ENCODE data around the gene ISM2.
"Not testable (repeated sequence)": the region's sequence is repeated elsewhere in the genome, so short reads cannot be mapped to it uniquely, and the experiment has no call there.

The ISM2 gene

GRCh38 chr14:77536951-77537350 is 38.3 kb upstream of the ISM2 start:
- H3K79me2 ChIP-seq (ENCODE audit: control insufficient read depth, insufficient read depth, low read length, poor library complexity); H4K8ac ChIP-seq (ENCODE audit: low read depth, low read length); H4K12ac ChIP-seq (ENCODE audit: low read depth, low read length); H3K4me2 ChIP-seq (ENCODE audit: low read length); H3K27me3 ChIP-seq (ENCODE audit: insufficient read depth, low read length); H3K4me1 ChIP-seq (ENCODE audit: control insufficient read depth in 1 of 2, insufficient read depth in 2 of 2, low read length in 2 of 2); H3K14ac ChIP-seq (ENCODE audit: low read length); H3K23ac ChIP-seq (ENCODE audit: low read length); H3K4ac ChIP-seq (ENCODE audit: low read depth, low read length); H2BK5ac ChIP-seq (ENCODE audit: low read depth, low read length, poor library complexity); H3K36me3 ChIP-seq (ENCODE audit: control insufficient read depth in 1 of 2, insufficient read depth in 2 of 2, low read length in 2 of 2); H4K91ac ChIP-seq (ENCODE audit: low read depth, low read length); H3K18ac ChIP-seq (ENCODE audit: low read length); H2BK12ac ChIP-seq (ENCODE audit: low read length); H3K9ac ChIP-seq (ENCODE audit: low read length); H3K4me3 ChIP-seq (ENCODE audit: low read depth, low read length); H2AFZ ChIP-seq (ENCODE audit: insufficient read depth, low read length, poor library complexity); H2AK5ac ChIP-seq (ENCODE audit: low read length); H3K27ac ChIP-seq (ENCODE audit: low read depth, low read length); H3K79me1 ChIP-seq (ENCODE audit: low read length); H3K9me3 ChIP-seq (ENCODE audit: insufficient read depth, low read depth, low read length); H2BK120ac ChIP-seq (ENCODE audit: insufficient read depth, low read length, poor library complexity): not testable (repeated sequence)
- no CpG with 5 or more reads among the region's 5 CpGs for WGBS (ENCODE audit: extremely low coverage, insufficient coverage, insufficient read length)
- DNase-seq: peak; percentile 51 to 71

DNA sequence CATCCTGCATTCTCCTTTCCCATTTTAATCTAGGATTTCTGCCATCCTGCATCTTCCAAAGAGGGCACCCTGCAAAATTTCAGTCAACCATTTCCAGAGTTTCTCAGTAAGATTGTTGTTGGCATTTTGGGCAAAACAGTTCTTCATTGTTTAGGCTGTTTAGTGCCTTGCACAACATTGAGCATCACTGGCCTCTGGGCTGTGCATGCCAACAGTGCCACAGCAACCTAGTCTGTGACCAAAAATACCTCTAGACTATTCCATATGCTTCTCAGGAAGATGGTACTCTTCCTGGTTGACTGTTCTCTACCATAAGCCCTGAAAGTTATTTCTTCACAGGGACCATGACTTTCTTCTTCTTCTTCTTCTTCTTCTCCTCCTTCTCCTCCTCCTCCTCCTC is 32.5 kb upstream of the ISM2 start:
- Histone ChIP-seq H3K14ac (ENCODE audit: low read length) (no peak overlapping the region), H3K36me3 (ENCODE audit: control insufficient read depth in 1 of 2, insufficient read depth in 2 of 2, low read length in 2 of 2) (peaks cover 0 to 2% of the 10 kb centered on the region in 2 experiments), H3K4ac (ENCODE audit: low read depth, low read length) (no peak overlapping the region), H3K4me2 (ENCODE audit: low read length) (no peak overlapping the region), H3K9me3 (ENCODE audit: insufficient read depth, low read depth, low read length) (no peaks in the 10 kb centered on the region), H3K9ac (ENCODE audit: low read length) (no peak overlapping the region), H3K23ac (ENCODE audit: low read length) (no peak overlapping the region), H4K12ac (ENCODE audit: low read depth, low read length) (no peak overlapping the region), H3K27me3 (ENCODE audit: insufficient read depth, low read length) (no peaks in the 10 kb centered on the region), H3K4me1 (ENCODE audit: control insufficient read depth in 1 of 2, insufficient read depth in 2 of 2, low read length in 2 of 2) (no peaks in the 10 kb centered on the region), H2AFZ (ENCODE audit: insufficient read depth, low read length, poor library complexity) (no peak overlapping the region), H2BK120ac (ENCODE audit: insufficient read depth, low read length, poor library complexity) (no peak overlapping the region), H3K4me3 (ENCODE audit: low read depth, low read length) (no peak overlapping the region), H3K79me1 (ENCODE audit: low read length) (no peaks in the 10 kb centered on the region), H4K8ac (ENCODE audit: low read depth, low read length) (no peak overlapping the region), H3K79me2 (ENCODE audit: control insufficient read depth, insufficient read depth, low read length, poor library complexity) (no peaks in the 10 kb centered on the region), H4K91ac (ENCODE audit: low read depth, low read length) (no peak overlapping the region), H2AK5ac (ENCODE audit: low read length) (no peak overlapping the region), H3K18ac (ENCODE audit: low read length) (no peak overlapping the region), H2BK12ac (ENCODE audit: low read length) (no peak overlapping the region), H3K27ac (ENCODE audit: low read depth, low read length) (no peak overlapping the region), H2BK5ac (ENCODE audit: low read depth, low read length, poor library complexity) (no peak overlapping the region)
- peak; percentile 50 to 70 for DNase-seq

- Histone ChIP-seq H2BK5ac (ENCODE audit: low read depth, low read length, poor library complexity) (no peak overlapping the region), H3K18ac (ENCODE audit: low read length) (no peak overlapping the region), H3K27me3 (ENCODE audit: insufficient read depth, low read length) (no peaks in the 10 kb centered on the region), H3K4me2 (ENCODE audit: low read length) (no peak overlapping the region), H3K9me3 (ENCODE audit: insufficient read depth, low read depth, low read length) (no peaks in the 10 kb centered on the region), H4K12ac (ENCODE audit: low read depth, low read length) (no peak overlapping the region), H2BK120ac (ENCODE audit: insufficient read depth, low read length, poor library complexity) (no peak overlapping the region), H3K4ac (ENCODE audit: low read depth, low read length) (no peak overlapping the region), H2BK12ac (ENCODE audit: low read length) (no peak overlapping the region), H2AFZ (ENCODE audit: insufficient read depth, low read length, poor library complexity) (no peak overlapping the region), H3K23ac (ENCODE audit: low read length) (no peak overlapping the region), H3K9ac (ENCODE audit: low read length) (no peak overlapping the region), H3K79me1 (ENCODE audit: low read length) (no peaks in the 10 kb centered on the region), H3K79me2 (ENCODE audit: control insufficient read depth, insufficient read depth, low read length, poor library complexity) (no peaks in the 10 kb centered on the region), H2AK5ac (ENCODE audit: low read length) (no peak overlapping the region), H3K14ac (ENCODE audit: low read length) (no peak overlapping the region), H4K91ac (ENCODE audit: low read depth, low read length) (no peak overlapping the region), H3K4me1 (ENCODE audit: control insufficient read depth in 1 of 2, insufficient read depth in 2 of 2, low read length in 2 of 2) (no peaks in the 10 kb centered on the region), H4K8ac (ENCODE audit: low read depth, low read length) (no peak overlapping the region), H3K4me3 (ENCODE audit: low read depth, low read length) (no peak overlapping the region), H3K27ac (ENCODE audit: low read depth, low read length) (no peak overlapping the region), H3K36me3 (ENCODE audit: control insufficient read depth in 1 of 2, insufficient read depth in 2 of 2, low read length in 2 of 2) (peaks cover 2 to 3% of the 10 kb centered on the region in 2 experiments)
- DNase-seq: peak; percentile 33 to 85
These were observed 31.3 kb upstream of the ISM2 start for GRCh38 chr14:77529963-77530362.

- Histone ChIP-seq H3K9me3 (ENCODE audit: insufficient read depth, low read depth, low read length) (no peaks in the 10 kb centered on the region), H4K12ac (ENCODE audit: low read depth, low read length) (no peak overlapping the region), H3K79me2 (ENCODE audit: control insufficient read depth, insufficient read depth, low read length, poor library complexity) (no peaks in the 10 kb centered on the region), H2BK12ac (ENCODE audit: low read length) (no peak overlapping the region), H4K8ac (ENCODE audit: low read depth, low read length) (no peak overlapping the region), H3K79me1 (ENCODE audit: low read length) (no peaks in the 10 kb centered on the region), H2AK5ac (ENCODE audit: low read length) (no peak overlapping the region), H3K27me3 (ENCODE audit: insufficient read depth, low read length) (no peaks in the 10 kb centered on the region), H3K4ac (ENCODE audit: low read depth, low read length) (no peak overlapping the region), H3K4me3 (ENCODE audit: low read depth, low read length) (no peak overlapping the region), H3K4me2 (ENCODE audit: low read length) (no peak overlapping the region), H2BK120ac (ENCODE audit: insufficient read depth, low read length, poor library complexity) (no peak overlapping the region), H3K18ac (ENCODE audit: low read length) (no peak overlapping the region), H3K27ac (ENCODE audit: low read depth, low read length) (no peak overlapping the region), H4K91ac (ENCODE audit: low read depth, low read length) (no peak overlapping the region), H3K14ac (ENCODE audit: low read length) (no peak overlapping the region), H3K4me1 (ENCODE audit: control insufficient read depth in 1 of 2, insufficient read depth in 2 of 2, low read length in 2 of 2) (no peaks in the 10 kb centered on the region), H2BK5ac (ENCODE audit: low read depth, low read length, poor library complexity) (no peak overlapping the region), H3K36me3 (ENCODE audit: control insufficient read depth in 1 of 2, insufficient read depth in 2 of 2, low read length in 2 of 2) (peaks cover 2 to 3% of the 10 kb centered on the region in 2 experiments), H2AFZ (ENCODE audit: insufficient read depth, low read length, poor library complexity) (no peak overlapping the region), H3K9ac (ENCODE audit: low read length) (no peak overlapping the region), H3K23ac (ENCODE audit: low read length) (no peak overlapping the region)
- no CpG with 5 or more reads among the region's 2 CpGs for WGBS (ENCODE audit: extremely low coverage, insufficient coverage, insufficient read length)
- peak in 1 of 2 donors; percentile 47 for DNase-seq
These were observed 30.6 kb upstream of the ISM2 start for GRCh38 chr14:77529213-77529612.

- H4K8ac ChIP-seq (ENCODE audit: low read depth, low read length); H3K36me3 ChIP-seq (ENCODE audit: control insufficient read depth in 1 of 2, insufficient read depth in 2 of 2, low read length in 2 of 2); H2AFZ ChIP-seq (ENCODE audit: insufficient read depth, low read length, poor library complexity); H3K27ac ChIP-seq (ENCODE audit: low read depth, low read length); H3K4ac ChIP-seq (ENCODE audit: low read depth, low read length); H3K4me2 ChIP-seq (ENCODE audit: low read length); H3K9me3 ChIP-seq (ENCODE audit: insufficient read depth, low read depth, low read length); H3K14ac ChIP-seq (ENCODE audit: low read length); H2BK12ac ChIP-seq (ENCODE audit: low read length); H2AK5ac ChIP-seq (ENCODE audit: low read length); H2BK5ac ChIP-seq (ENCODE audit: low read depth, low read length, poor library complexity); H4K12ac ChIP-seq (ENCODE audit: low read depth, low read length); H4K91ac ChIP-seq (ENCODE audit: low read depth, low read length); H2BK120ac ChIP-seq (ENCODE audit: insufficient read depth, low read length, poor library complexity); H3K4me3 ChIP-seq (ENCODE audit: low read depth, low read length); H3K79me2 ChIP-seq (ENCODE audit: control insufficient read depth, insufficient read depth, low read length, poor library complexity); H3K27me3 ChIP-seq (ENCODE audit: insufficient read depth, low read length); H3K18ac ChIP-seq (ENCODE audit: low read length); H3K4me1 ChIP-seq (ENCODE audit: control insufficient read depth in 1 of 2, insufficient read depth in 2 of 2, low read length in 2 of 2); H3K79me1 ChIP-seq (ENCODE audit: low read length); H3K9ac ChIP-seq (ENCODE audit: low read length); H3K23ac ChIP-seq (ENCODE audit: low read length): not testable (repeated sequence)
- peak; percentile 67 to 69 for DNase-seq
- no CpG with 5 or more reads among the region's 5 CpGs for WGBS (ENCODE audit: extremely low coverage, insufficient coverage, insufficient read length)
These were observed 30.1 kb upstream of the ISM2 start for GRCh38 chr14:77528701-77529100.

Data from trophoblast cell (in vitro differentiated cells and primary cell).